Right lobe of liver (tissue), 6 donors: ENCODE measurements around the gene DICER1. TPM values are rescaled to one million over a fixed set of nuclear protein-coding genes. Genes with fewer than 3 reads are reported as not detected.

Experiments
- ATAC-seq, 4 donors: fragments of 200-7000 bp; cut with Tn5 transposase; one replicate each; pipeline ENCODE4 v1.9.1; 2020; ENCODE audit warnings: mild to moderate bottlenecking in 4 of 4, moderate library complexity in 4 of 4
- DNase-seq, 3 donors: peaks; one replicate each; pipeline ENCODE4 v3.0.0-alpha.2; 2020
- H3K27ac ChIP-seq, 3 donors: fragments of 200-600 bp; one replicate each; pipeline ENCODE4 v1.8.0; 2022
- H3K27me3 ChIP-seq, 2 donors: fragments of 200-600 bp; one replicate each; pipeline ENCODE4 v1.8.0; 2022
- H3K36me3 ChIP-seq, 4 donors: fragments of 200-600 bp; sonication (generic) in 1 of 4; one replicate each; pipeline versions ENCODE4 v1.5.1 to v1.8.0; 2017 to 2022; ENCODE audit warnings: control low read depth in 1 of 4
- H3K4me1 ChIP-seq, 4 donors: fragments of 200-600 bp; sonication (generic) in 1 of 4; one replicate each; pipeline versions ENCODE4 v1.5.1 to v1.8.0; 2017 to 2022; ENCODE audit warnings: control low read depth in 1 of 4
- H3K4me3 ChIP-seq, 3 donors: fragments of 200-600 bp; one replicate each; pipeline ENCODE4 v1.8.0; 2022
- H3K9me3 ChIP-seq, 4 donors: fragments of 200-600 bp; sonication (generic) in 1 of 4; one replicate each; pipeline versions ENCODE4 v1.5.1 to v1.8.0; 2017 to 2022; ENCODE audit warnings: control low read depth in 1 of 4
- POLR2A ChIP-seq: fragments of 450-650 bp; IDR thresholded peaks from one replicate; pipeline ENCODE4 v1.6.1; 2017; ENCODE audit warnings: antibody characterized with exemption, mild to moderate bottlenecking
- WGBS: methylation state at CpG from one replicate; pipeline ENCODE4 v1.1.6; 2018; ENCODE audit warnings: low coverage, low lambda C conversion rate; ENCODE audit not compliant: insufficient coverage; ENCODE audit errors: missing lambda C conversion rate; 5-methylcytosine and 5-hydroxymethylcytosine counted together
- intact Hi-C, 2 donors: fragments of 100-400 bp; cut with DNase I; formaldehyde crosslinking; loops; one replicate each; pipeline versions ENCODE4 v1.11.2 to v1.14.1; 2022
- total RNA-seq, 6 experiments: library from RNA; depleted of rRNA in 2 of 6; stranded (reverse); fragments of >200 nt in 2 of 6; fragmentation: NEBNext Ultra II Directional in 3 of 6; extraction: Animal tissue kit (Norgen Biotek cat#: 25700) in 3 of 6; gene quantifications; one replicate each; pipeline versions ENCODE4 v1.1.0 to v1.2.4, GENCODE V29; 2016 to 2023
- TF ChIP-seq, protein P1 (sequence below), 4 donors: fragments of 200-600 bp in 3 of 4; fragments of 450-650 bp in 1 of 4; IDR thresholded peaks; one replicate each; pipeline versions ENCODE4 v1.5.1 to v1.8.0; 2016 to 2022; ENCODE audit warnings: antibody characterized with exemption in 4 of 4, mild to moderate bottlenecking in 2 of 4
- donor health status: DM: no; HTN: yes; CAD: no.
- donor health status: DM: no; HTN: no; CAD: no.
- donor health status: DM: no; HTN: no; CAD: no.
- donor health status: DM: no; HTN: yes; CAD: no.
- donor health status: DM: no; HTN: yes; CAD: no.

DICER1 gene
- total RNA-seq, 6 experiments from 2014 or later: 27.6 to 47.9 (median 30.3) TPM

DNA sequence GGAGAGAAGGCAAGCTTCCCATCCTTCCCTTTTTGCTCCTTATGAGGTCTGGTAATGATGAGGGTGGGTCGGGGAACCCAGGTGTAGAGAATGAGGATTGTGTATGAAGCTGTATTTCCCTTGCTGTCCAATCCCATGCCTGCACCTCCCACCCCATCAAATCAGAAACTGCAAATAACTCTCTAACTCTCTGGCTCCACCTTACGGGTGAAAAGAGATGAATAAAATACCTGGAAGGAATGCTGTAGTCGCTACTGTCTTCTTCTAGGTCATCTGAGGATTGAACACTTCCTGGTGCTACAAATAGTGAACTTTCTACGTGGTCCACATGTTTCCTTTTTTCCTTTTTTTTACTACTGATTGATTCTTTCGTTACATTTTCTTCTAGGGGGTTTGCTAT lies 38.9 kb upstream of the DICER1 start:
- 38% methylated on average over 5 of the region's 5 CpGs for WGBS
- ATAC-seq: peak; percentile 34 to 50 (median 41)
- intact Hi-C loops: no loop called here

DNA sequence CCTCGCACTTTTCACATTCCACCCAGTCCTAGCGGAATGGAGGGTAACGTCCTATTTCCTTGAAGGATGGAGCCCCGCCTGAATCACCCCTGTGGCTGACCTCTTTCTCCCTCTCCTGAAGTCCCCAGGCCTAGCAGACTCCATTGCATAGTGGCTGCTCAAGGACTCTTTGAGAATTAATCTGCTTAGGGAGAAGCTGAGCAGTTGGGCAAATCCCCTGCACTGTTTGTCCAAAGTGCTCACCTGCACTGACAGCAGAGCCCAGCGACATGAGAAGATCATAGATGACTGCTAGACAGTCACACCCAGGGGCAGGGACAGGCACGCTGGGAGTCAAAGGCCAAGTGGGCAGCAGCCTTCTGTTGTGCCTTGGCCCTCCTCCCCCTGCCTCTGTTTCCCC lies 37.7 kb upstream of the DICER1 start:
- no peak for ATAC-seq
- Histone ChIP-seq H3K9me3 (no peaks in the 10 kb centered on the region), H3K4me1 (no peaks in the 10 kb centered on the region), H3K27ac (no peak overlapping the region), H3K27me3 (no peaks in the 10 kb centered on the region), H3K36me3 (peaks cover 0 to 11% (median 0%) of the 10 kb centered on the region in 4 donors), H3K4me3 (no peak overlapping the region)
- TF ChIP-seq POLR2A: no peak
- TF ChIP-seq, protein P1, sequence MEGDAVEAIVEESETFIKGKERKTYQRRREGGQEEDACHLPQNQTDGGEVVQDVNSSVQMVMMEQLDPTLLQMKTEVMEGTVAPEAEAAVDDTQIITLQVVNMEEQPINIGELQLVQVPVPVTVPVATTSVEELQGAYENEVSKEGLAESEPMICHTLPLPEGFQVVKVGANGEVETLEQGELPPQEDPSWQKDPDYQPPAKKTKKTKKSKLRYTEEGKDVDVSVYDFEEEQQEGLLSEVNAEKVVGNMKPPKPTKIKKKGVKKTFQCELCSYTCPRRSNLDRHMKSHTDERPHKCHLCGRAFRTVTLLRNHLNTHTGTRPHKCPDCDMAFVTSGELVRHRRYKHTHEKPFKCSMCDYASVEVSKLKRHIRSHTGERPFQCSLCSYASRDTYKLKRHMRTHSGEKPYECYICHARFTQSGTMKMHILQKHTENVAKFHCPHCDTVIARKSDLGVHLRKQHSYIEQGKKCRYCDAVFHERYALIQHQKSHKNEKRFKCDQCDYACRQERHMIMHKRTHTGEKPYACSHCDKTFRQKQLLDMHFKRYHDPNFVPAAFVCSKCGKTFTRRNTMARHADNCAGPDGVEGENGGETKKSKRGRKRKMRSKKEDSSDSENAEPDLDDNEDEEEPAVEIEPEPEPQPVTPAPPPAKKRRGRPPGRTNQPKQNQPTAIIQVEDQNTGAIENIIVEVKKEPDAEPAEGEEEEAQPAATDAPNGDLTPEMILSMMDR (IDR thresholded peaks at IDR 0.05): no peak
- intact Hi-C loops: no loop called here
- WGBS: 40% methylated on average over 1 of the region's 6 CpGs
- no peak for DNase-seq

More for the DNA sequence above, 38.9 kb upstream of the DICER1 start:
- no peak overlapping the region for H3K4me3 ChIP-seq
- peaks cover 0 to 19% (median 0%) of the 10 kb centered on the region in 4 donors for H3K36me3 ChIP-seq
- no peaks in the 10 kb centered on the region for H3K9me3 ChIP-seq
- no peak for DNase-seq
- TF ChIP-seq POLR2A: no peak
- TF ChIP-seq, protein P1 (IDR thresholded peaks at IDR 0.05): peak in 3 of 4 donors; percentile 14 to 20 (median 20)
- H3K27ac ChIP-seq: no peak overlapping the region
- no peaks in the 10 kb centered on the region for H3K27me3 ChIP-seq
- H3K4me1 ChIP-seq: no peaks in the 10 kb centered on the region

DNA sequence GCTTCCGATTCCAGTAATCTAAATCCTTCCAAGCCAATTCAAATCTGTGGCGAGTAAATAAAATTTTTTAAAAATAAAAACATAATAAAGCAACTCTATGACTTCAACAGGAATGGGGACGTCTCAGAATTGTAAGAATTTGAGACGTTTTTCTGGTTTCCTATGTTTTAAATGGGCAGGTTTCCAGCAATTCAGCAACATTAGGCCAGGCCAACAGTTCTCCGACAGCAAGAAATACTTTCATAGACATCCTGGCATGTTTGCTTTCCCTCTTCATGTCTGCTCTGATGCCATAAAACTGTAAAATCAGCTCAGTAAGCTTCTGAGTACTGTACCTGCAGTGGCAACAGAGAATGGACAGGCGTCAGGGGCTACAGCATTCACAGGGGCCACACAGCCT lies 35.8 kb upstream of the DICER1 start:
- TF ChIP-seq, protein P1 (IDR thresholded peaks at IDR 0.05): no peak
- no peak for TF ChIP-seq POLR2A
- H3K27ac ChIP-seq: no peak overlapping the region
- 69% methylated on average over 6 of the region's 6 CpGs for WGBS
- no peak for ATAC-seq
- intact Hi-C loops: no loop called here
- no peak overlapping the region for H3K4me3 ChIP-seq
- no peaks in the 10 kb centered on the region for H3K4me1 ChIP-seq
- no peak for DNase-seq
- H3K9me3 ChIP-seq: no peaks in the 10 kb centered on the region
- H3K27me3 ChIP-seq: no peaks in the 10 kb centered on the region
- H3K36me3 ChIP-seq: peaks cover 0 to 10% (median 0%) of the 10 kb centered on the region in 4 donors

DNA sequence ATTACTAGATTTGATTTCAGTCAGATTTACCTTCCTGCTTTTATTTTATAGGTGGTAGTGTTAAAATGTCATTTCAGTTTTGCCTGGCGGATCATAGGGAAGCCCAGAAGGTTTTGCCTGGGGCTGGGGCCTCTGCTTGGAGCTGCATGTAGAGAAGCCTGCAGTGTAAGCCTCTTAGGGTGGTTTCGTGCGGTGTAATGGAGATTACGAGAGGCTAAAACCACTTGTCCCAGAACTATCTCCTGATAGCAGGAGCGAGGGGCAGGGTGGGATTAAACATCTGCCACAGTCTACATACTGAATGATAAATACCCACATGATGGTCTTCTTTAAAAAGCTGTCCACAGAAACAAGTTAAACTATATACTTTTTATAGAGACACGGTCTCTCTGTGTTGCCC lies 35.0 kb upstream of the DICER1 start:
- WGBS: 100% methylated on average over 6 of the region's 6 CpGs
- H3K4me1 ChIP-seq: no peaks in the 10 kb centered on the region
- H3K36me3 ChIP-seq: peaks cover 0 to 10% (median 0%) of the 10 kb centered on the region in 4 donors
- H3K27me3 ChIP-seq: no peaks in the 10 kb centered on the region
- ATAC-seq (no peak), DNase-seq (no peak)
- no peak for TF ChIP-seq POLR2A
- intact Hi-C loops: no loop called here
- no peak overlapping the region for H3K4me3 ChIP-seq
- H3K27ac ChIP-seq: no peak overlapping the region
- H3K9me3 ChIP-seq: no peaks in the 10 kb centered on the region

DNA sequence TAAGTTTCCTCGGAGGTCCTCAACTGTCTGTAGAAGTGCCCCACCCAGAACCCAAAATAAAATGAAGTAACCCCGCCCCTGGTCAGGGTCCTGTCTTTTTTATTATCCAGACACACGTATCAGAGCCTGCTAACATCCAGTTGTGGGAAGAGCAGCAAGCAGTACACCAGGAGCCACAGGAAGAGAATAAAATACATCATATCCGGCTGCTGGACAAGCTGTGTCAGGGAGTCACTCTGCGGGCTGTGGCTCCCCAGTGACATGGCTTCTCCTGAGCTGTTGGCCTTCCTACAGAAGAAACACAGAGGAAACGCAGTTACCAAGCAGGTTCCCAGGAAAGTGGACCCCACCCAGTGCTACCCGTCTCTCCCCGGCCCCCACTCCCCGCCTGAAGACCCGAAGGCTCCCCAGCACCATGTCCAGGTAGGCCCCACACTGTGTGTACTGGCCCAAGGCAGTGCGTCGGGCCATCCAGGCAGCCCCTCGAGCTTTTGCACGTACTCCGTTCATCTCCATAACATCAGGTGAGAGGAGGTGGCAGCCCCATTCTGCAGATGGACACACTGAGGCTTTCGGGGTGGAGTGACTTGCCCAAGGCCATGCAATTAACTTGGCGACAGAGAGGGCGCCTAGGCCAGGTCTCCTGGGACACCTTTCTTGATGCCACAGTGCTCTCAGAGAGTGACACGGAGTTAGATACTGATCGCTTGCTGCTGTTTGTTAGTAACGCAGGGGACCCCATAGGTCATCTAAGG lies 34.3 kb upstream of the DICER1 start:
- Histone ChIP-seq H3K9me3 (no peaks in the 10 kb centered on the region), H3K4me3 (no peak overlapping the region), H3K4me1 (peaks cover 0 to under 1% (median 0%) of the 10 kb centered on the region in 4 donors), H3K27ac (no peak overlapping the region), H3K27me3 (no peaks in the 10 kb centered on the region), H3K36me3 (peaks cover 0 to 10% (median 0%) of the 10 kb centered on the region in 4 donors)
- intact Hi-C loops: no loop called here
- 81% methylated on average over 9 of the region's 21 CpGs for WGBS
- DNase-seq (no peak), ATAC-seq (peak; percentile 15 to 45 (median 22))
- no peak for TF ChIP-seq POLR2A
- TF ChIP-seq, protein P1 (IDR thresholded peaks at IDR 0.05): no peak
